ENCODE data around the gene RBM26.

DNA sequence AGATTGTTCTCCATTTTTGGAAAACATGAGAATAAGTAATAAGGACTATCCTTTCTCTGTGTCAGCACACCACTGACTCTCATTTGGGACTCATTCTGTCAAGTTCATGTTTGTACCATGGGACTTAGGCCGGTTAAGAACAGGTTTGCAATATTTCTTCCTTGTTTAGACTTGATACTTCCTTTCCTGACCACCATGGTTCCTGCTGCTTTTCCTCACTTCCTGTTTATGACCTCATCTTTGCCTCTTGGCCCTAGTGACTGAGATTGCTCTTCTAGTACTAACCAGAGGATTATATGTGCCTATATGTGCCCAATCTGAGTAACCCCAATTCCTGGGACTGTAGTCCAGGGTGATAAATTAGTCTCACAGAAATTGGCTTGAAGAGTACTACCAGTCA lies 42.4 kb upstream of the RBM26 start:
- TF ChIP-seq POLR2A (IDR thresholded peaks at IDR 0.05) (no peak), EP300 (IDR thresholded peaks at IDR 0.05) (no peak), POLR2AphosphoS5 (IDR thresholded peaks at IDR 0.05) (no peak)
- TF ChIP-seq, protein P1, sequence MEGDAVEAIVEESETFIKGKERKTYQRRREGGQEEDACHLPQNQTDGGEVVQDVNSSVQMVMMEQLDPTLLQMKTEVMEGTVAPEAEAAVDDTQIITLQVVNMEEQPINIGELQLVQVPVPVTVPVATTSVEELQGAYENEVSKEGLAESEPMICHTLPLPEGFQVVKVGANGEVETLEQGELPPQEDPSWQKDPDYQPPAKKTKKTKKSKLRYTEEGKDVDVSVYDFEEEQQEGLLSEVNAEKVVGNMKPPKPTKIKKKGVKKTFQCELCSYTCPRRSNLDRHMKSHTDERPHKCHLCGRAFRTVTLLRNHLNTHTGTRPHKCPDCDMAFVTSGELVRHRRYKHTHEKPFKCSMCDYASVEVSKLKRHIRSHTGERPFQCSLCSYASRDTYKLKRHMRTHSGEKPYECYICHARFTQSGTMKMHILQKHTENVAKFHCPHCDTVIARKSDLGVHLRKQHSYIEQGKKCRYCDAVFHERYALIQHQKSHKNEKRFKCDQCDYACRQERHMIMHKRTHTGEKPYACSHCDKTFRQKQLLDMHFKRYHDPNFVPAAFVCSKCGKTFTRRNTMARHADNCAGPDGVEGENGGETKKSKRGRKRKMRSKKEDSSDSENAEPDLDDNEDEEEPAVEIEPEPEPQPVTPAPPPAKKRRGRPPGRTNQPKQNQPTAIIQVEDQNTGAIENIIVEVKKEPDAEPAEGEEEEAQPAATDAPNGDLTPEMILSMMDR (IDR thresholded peaks at IDR 0.05) = no peak
